Dermis blood vessel endothelial cell (primary cell): Measurements from ENCODE around the gene UBL4B. TPM values are rescaled to one million over a fixed set of nuclear protein-coding genes. Genes with fewer than 3 reads are reported as not detected.

ENCODE experiments used
- DNase-seq: peaks from one replicate; pipeline ENCODE4 v3.0.0; 2010
- total RNA-seq: library from RNA; depleted of rRNA; stranded (reverse); fragments of >200 nt; gene quantifications from 2 replicates; pipeline ENCODE4 v1.2.3, GENCODE V29; 2014

Gene UBL4B
- total RNA-seq, 1 donor from 2014 or later = not detected

DNA sequence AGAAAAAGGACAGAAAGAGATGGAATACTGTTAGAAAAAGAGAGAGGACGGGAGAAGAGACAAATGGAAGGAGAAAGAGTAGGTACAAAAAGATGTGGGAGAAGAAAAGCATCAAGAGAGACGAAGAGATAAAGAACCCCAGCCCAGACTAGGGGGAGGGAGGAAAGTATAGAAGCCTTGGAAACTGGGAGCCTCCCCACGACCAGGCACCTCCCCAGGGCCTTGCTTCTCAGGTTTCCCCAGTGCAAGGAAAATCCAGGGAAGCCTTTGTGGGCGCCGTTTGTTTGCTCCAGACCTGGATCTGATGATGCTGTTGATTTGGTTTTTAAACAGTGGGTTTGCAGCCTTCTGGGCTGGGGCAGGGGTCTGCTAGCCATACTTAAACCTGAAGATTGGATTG lies 26.6 kb upstream of the UBL4B start:
- no peak for DNase-seq

- DNase-seq = no peak
These were observed 25.3 kb upstream of the UBL4B start for GRCh38 chr1:110086961-110087360.

GRCh38 chr1:110087812-110088738 lies 24.2 kb upstream of the UBL4B start:
- peak; percentile 78 for DNase-seq

GRCh38 chr1:110088739-110089316 lies 23.4 kb upstream of the UBL4B start:
- no peak for DNase-seq

DNA sequence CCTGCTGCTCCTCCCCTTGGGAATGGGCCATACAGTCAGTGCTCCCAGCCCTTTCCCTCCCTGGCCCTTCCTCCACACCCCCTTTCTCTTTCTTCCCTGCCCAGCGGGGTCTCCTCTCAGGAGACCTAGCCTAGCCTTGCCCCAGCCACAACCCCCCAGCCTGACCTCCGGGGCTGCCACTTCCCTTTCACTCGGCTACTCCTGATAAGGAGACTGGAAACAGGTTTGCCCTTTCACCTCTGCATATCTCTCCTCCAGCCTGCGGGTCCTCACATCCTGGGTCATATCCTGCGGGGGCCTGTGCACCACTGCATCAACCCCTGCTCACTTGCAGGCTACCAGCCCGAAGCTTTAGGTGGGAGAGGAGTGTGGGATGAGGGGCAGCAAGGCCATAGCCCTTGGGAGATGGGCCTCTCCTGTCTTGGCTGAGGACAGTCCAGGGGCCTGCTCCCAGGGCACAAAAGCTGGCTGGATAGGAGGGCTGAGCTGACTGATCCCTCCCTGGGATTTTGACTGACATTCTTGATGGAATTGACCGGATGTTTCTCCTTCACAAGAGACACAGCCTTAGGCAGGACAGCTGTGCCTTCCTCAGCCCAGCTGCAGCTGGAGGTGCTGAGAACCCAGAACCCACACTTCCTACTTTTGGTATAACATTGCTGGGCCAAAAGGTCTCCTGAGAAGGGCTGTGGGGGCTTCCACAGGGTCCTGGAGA lies 22.5 kb upstream of the UBL4B start:
- no peak for DNase-seq

DNA sequence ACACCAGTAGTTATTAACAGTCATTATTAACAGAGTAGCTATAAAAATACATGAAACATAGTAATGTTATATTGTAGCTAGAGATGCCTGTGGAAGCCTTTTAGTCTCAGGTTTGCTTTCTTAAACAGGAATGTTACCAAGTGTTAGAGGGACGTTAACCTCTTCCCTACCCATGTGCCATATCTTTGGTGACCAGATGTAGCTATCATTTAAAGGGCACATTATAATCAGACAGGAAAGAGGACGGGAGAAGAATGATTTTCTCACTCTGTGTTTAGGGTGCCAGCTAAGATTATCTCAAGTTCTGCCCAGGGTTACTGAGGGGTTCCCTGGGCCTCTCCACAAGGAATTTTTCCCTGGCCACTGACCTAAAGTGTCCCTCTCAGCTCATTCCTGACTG lies 20.9 kb upstream of the UBL4B start:
- no peak for DNase-seq

- DNase-seq = no peak
These were observed 20.5 kb upstream of the UBL4B start for GRCh38 chr1:110091791-110092190.

- no peak for DNase-seq
These were observed 19.3 kb upstream of the UBL4B start for GRCh38 chr1:110092991-110093390.

DNA sequence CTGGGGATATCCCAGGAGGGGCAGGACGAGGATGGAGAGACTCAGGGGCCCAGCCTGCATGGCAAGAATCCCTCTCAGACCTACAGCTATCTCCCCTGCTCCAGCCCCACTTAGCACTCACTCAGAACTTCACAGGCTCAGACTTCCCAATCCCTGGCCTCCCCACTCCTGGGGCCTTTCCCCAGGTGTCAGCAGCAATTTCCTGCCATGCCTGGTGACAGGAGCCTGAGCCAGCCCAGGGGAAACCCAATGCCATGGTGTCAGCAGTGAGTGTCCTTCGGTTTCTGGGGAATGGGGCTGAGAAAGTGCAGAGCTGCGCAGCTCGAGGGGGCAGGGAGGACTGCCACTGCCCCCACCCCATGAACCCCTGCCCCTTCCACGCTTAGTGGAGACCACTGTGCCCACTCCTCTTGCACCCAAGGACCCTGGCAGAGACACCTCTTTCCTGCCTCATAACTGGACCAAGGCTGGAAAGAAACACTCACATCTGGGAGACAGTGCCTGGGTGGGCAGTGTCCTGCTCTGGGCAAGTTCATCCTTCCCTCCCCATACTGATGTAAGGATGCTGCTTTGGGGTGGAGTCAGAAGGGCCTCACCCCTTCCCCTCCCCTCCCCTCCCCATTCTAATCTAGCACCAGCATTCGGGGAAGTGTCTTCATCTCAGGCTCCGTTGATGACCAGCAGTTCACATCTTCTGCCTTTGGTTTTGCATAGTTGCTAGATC lies 17.1 kb upstream of the UBL4B start:
- no peak for DNase-seq

DNA sequence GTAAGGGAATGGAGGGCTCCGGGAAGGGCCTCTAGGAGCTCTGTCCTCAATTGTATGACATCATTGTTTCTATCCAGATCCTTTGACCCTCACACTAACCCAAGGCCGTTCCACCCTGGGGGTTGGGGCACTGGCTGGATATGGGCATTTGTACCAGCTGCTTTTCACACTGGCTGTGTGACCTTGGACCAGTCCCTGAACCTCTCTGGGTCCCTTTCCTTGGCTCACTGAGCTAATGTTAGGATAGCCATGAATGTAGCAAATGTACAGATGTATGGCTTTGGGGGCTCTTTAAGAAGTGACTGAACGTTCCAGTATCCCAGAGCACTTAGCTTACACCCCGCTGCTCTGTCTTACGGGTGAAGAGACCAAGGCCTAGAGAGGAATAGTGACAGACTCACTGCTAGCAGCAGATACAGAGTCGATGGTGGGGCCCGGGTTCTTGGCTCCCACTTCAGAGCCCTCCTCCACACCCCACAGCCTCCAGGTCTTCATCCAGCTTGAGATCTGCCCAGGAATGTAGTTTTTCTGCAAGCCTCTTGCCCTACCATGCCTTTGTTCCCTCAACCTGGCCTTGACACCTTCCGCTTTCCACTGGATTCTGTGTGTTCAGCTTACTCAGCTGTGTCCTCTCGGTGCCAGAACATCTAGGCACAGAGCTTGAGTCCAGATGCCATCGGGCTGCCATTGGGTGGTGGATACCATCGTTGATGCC lies 14.6 kb upstream of the UBL4B start:
- no peak for DNase-seq

- no peak for DNase-seq
These were observed 13.8 kb upstream of the UBL4B start for GRCh38 chr1:110098222-110099026.

- no peak for DNase-seq
These were observed 11.9 kb upstream of the UBL4B start for GRCh38 chr1:110100335-110100734.

DNA sequence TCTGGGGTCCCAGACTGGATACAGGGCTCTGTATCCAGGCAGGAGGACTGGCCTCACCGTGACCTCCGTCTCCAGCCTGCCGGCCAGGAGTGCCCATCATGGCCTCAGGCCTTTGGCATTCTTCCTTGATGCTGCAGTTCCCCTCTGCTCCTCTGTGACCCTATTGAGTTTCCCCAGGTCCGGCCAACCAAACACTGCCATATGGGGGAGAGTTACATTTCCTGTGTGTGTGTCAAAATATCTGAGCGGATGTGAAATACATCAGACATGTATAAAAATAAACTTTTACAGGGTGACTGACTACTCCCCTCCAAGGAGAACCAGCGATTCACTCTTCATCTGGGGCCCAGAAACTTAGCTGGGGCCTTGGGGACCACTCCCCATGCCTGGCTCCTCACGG lies 10.2 kb upstream of the UBL4B start:
- no peak for DNase-seq

- DNase-seq = peak; percentile 86
These were observed 6.0 kb upstream of the UBL4B start for GRCh38 chr1:110106013-110106941.

- no peak for DNase-seq
These were observed 4.3 kb upstream of the UBL4B start for GRCh38 chr1:110107867-110108469.

DNA sequence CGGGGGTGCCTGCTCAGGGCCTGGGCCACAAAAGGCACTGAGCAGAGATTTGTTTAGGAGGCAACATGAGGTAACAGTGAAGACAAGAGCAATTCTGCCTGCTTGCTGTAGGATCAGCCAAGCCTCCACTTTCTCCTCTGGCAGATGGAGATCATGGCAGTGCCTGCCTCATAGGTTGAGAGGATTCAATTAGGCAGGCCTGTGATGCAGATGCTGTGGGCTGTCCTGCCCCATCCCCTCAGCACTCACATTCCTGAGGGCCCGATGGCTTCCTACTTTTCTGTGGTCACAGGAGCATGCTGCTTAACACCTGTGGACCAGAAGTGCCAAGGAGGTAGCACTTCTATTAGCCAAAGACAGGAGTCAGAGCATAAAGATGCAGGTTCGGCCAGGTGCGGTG lies 1.2 kb upstream of the UBL4B start:
- no peak for DNase-seq

GRCh38 chr1:110112656-110113055 lies 413 bp downstream of the UBL4B start:
- DNase-seq = no peak

GRCh38 chr1:110113551-110113950 lies 1.3 kb downstream of the UBL4B start:
- no peak for DNase-seq

GRCh38 chr1:110114173-110114572 lies 1.9 kb downstream of the UBL4B start:
- no peak for DNase-seq

DNA sequence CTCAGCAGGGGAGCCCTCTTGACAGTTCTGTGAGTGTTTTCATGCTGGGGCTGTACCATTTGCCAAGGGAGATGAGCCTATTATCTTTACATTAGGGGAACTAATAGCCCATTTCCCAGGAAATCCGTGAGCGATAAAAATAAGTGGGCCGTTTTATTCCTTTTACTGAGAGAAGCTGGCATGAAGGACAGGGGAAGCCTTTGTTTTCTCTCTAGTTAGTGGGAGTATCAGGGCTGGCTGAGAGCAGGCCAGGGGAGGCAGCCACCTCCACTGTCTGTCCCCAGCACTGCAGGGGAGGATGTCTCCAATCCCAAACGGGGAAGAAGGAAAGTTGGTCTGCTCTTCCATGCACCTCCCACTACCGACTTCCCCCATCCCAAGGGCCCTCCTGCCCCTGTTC lies 2.5 kb downstream of the UBL4B start:
- DNase-seq = no peak
